Testis (tissue), 3 donors: ENCODE data around the gene GATA5. TPM values are rescaled to one million over a fixed set of nuclear protein-coding genes. Genes with fewer than 3 reads are reported as not detected.

Experiments used
- DNase-seq: peaks from one replicate; pipeline ENCODE4 v3.0.0-alpha.2; 2019
- H3K27ac ChIP-seq, 2 donors: fragments of 200-600 bp; sonication (generic); one replicate each; pipeline ENCODE4 v1.5.1; 2019
- H3K27me3 ChIP-seq: fragments of 200-600 bp; sonication (generic); one replicate; pipeline ENCODE4 v1.5.1; 2019
- H3K36me3 ChIP-seq: fragments of 200-600 bp; sonication (generic); one replicate; pipeline ENCODE4 v1.5.1; 2017; ENCODE audit warnings: low read depth; ENCODE audit errors: missing control alignments
- H3K4me1 ChIP-seq: fragments of 200-600 bp; sonication (generic); one replicate; pipeline ENCODE4 v1.5.1; 2019
- H3K4me3 ChIP-seq, 2 donors: fragments of 200-600 bp; sonication (generic); one replicate each; pipeline ENCODE4 v1.5.1; 2017 to 2019
- H3K9me3 ChIP-seq: fragments of 200-600 bp; sonication (generic); one replicate; pipeline ENCODE4 v1.5.1; 2017
- CTCF ChIP-seq, 3 experiments: fragments of 450-650 bp in 2 of 3; fragments of 200-600 bp in 1 of 3; sonication (generic) in 1 of 3; IDR thresholded peaks; one replicate each; pipeline ENCODE4 v1.5.1; 2016 to 2019; ENCODE audit warnings: antibody characterized with exemption in 3 of 3, mild to moderate bottlenecking in 2 of 3, moderate library complexity in 1 of 3
- POLR2A ChIP-seq: fragments of 450-650 bp; IDR thresholded peaks from one replicate; pipeline ENCODE4 v1.6.1; 2017; ENCODE audit warnings: antibody characterized with exemption, mild to moderate bottlenecking, moderate library complexity
- WGBS, 2 donors: methylation state at CpG; one replicate each; pipeline ENCODE4 v1.1.5; 2018; 5-methylcytosine and 5-hydroxymethylcytosine counted together
- intact Hi-C: fragments of 100-400 bp; cut with DNase I; formaldehyde crosslinking; loops from one replicate; pipeline ENCODE4 v1.15.1; 2023; ENCODE audit warnings: low total_unique reads
- polyA plus RNA-seq: library from polyadenylated mRNA; stranded (reverse); fragments of 350-450 nt; fragmentation: Illumina TruSeq; extraction: RNeasy Lipid Tissue Mini Kit (QIAGEN cat#74804); gene quantifications from one replicate; pipeline ENCODE4 v1.2.3, GENCODE V29; 2014; ENCODE audit warnings: low read depth, low replicate concordance; ENCODE audit not compliant: insufficient read depth
- total RNA-seq, 2 donors: library from RNA; depleted of rRNA; stranded (reverse); fragments of >200 nt; gene quantifications; one replicate each; pipeline ENCODE4 v1.2.3, GENCODE V29; 2016

GATA5 gene
- total and polyA plus RNA-seq, 3 donors from 2014 or later = 19.0 to 70.6 (median 54.5) TPM

GRCh38 chr20:62470459-62470858 lies 5.3 kb downstream of the GATA5 start:
- Histone ChIP-seq H3K27ac (no peak overlapping the region), H3K4me1 (peaks cover 5% of the 10 kb centered on the region), H3K9me3 (no peaks in the 10 kb centered on the region), H3K36me3 (no peaks in the 10 kb centered on the region), H3K4me3 (no peak overlapping the region), H3K27me3 (no peaks in the 10 kb centered on the region)
- 60 to 82% methylated on average over 5 to 12 of the region's 12 CpGs for WGBS, 2 donors
- TF ChIP-seq POLR2A (no peak), CTCF (IDR thresholded peaks at IDR 0.05) (no peak)
- intact Hi-C loops = no loop called here
- DNase-seq = no peak

GRCh38 chr20:62470001-62470400 lies 5.8 kb downstream of the GATA5 start:
- Histone ChIP-seq H3K4me1 (peaks cover 5% of the 10 kb centered on the region), H3K36me3 (no peaks in the 10 kb centered on the region), H3K9me3 (no peaks in the 10 kb centered on the region), H3K27me3 (no peaks in the 10 kb centered on the region), H3K4me3 (no peak overlapping the region), H3K27ac (no peak overlapping the region)
- intact Hi-C loops = no loop called here
- WGBS, 2 donors = 47 to 57% methylated on average over 18 of the region's 18 CpGs
- TF ChIP-seq POLR2A = no peak
- no peak for DNase-seq

- Histone ChIP-seq H3K9me3 (no peaks in the 10 kb centered on the region), H3K27ac (no peak overlapping the region)
These were observed 6.4 kb downstream of the GATA5 start for GRCh38 chr20:62469352-62469751.

GRCh38 chr20:62466806-62467537 lies 8.8 kb downstream of the GATA5 start:
- no peak for TF ChIP-seq POLR2A
- no peak for TF ChIP-seq CTCF (IDR thresholded peaks at IDR 0.05)
- WGBS, 2 donors = 58 to 68% methylated on average over 10 to 18 of the region's 19 CpGs
- H3K4me1 ChIP-seq = peaks cover 5% of the 10 kb centered on the region
- peak overlapping the region in 1 of 2 donors; percentile 4 for H3K27ac ChIP-seq
- no peaks in the 10 kb centered on the region for H3K9me3 ChIP-seq
- no peaks in the 10 kb centered on the region for H3K36me3 ChIP-seq
- H3K27me3 ChIP-seq = no peaks in the 10 kb centered on the region
- intact Hi-C loops = no loop called here
- DNase-seq = no peak
- no peak overlapping the region for H3K4me3 ChIP-seq

More at GRCh38 chr20:62469352-62469751, 6.4 kb downstream of the GATA5 start:
- no peak for DNase-seq
- 69 to 72% methylated on average over 16 to 17 of the region's 17 CpGs for WGBS, 2 donors
- TF ChIP-seq CTCF (IDR thresholded peaks at IDR 0.05) (no peak), POLR2A (no peak)
- intact Hi-C loops = no loop called here
- Histone ChIP-seq H3K4me3 (no peak overlapping the region), H3K36me3 (no peaks in the 10 kb centered on the region), H3K27me3 (no peaks in the 10 kb centered on the region), H3K4me1 (peaks cover 5% of the 10 kb centered on the region)

GRCh38 chr20:62466072-62466760 lies 9.6 kb downstream of the GATA5 start:
- TF ChIP-seq POLR2A = no peak
- no peak for TF ChIP-seq CTCF (IDR thresholded peaks at IDR 0.05)
- DNase-seq = no peak
- peaks cover 5% of the 10 kb centered on the region for H3K4me1 ChIP-seq
- H3K27ac ChIP-seq = peak overlapping the region in 1 of 2 donors; percentile 4
- H3K9me3 ChIP-seq = no peaks in the 10 kb centered on the region
- 83 to 89% methylated on average over 15 to 48 of the region's 48 CpGs for WGBS, 2 donors
- no peaks in the 10 kb centered on the region for H3K36me3 ChIP-seq
- intact Hi-C loops = no loop called here
- no peaks in the 10 kb centered on the region for H3K27me3 ChIP-seq
- no peak overlapping the region for H3K4me3 ChIP-seq
